ENCODE data around the gene IGSF21. TPM values are rescaled to one million over a fixed set of nuclear protein-coding genes. Genes with fewer than 3 reads are reported as not detected.

The IGSF21 gene
- total and polyA plus RNA-seq, 10 of the 15 experiments (the other 5 are each of a cell fraction or from before 2014, with no cell fraction given), result 0.03 to 0.49 TPM; not detected in 8

DNA sequence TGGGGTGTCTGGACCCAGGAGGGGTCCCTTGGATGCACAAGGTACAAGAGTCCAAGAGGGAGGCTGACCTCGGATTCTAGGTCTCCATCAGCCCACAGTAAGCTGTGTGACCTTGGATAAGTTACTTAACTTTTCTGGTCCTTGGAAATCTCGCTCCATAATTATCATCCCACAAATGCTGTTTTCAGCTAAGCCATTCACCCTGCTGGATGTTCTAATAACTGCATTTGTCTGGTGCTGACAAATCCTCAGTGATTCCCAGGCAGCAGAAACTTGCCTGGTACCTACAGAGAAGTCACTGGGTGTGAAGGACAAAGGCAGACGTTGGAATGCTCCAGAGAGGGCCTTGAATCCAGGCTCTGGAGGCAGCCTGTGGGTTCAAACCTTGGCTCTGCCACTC is 89.7 kb downstream of the IGSF21 start:
- Histone ChIP-seq H3K27ac (ENCODE audit: control insufficient read depth, insufficient read depth) (no peak overlapping the region), H3K4me1 (ENCODE audit: control insufficient read depth, insufficient read depth, low read length) (no peaks in the 10 kb centered on the region), H3K27me3 (replicated peaks in 1 of 2; ENCODE audit: control insufficient read depth in 2 of 2, insufficient read depth in 2 of 2, low read length in 1 of 2) (peaks cover 2 to 4% of the 10 kb centered on the region in 2 experiments; a peak in 2 of 4 replicates), H3K79me2 (ENCODE audit: control insufficient read depth, insufficient read depth, low read length) (no peaks in the 10 kb centered on the region), H2AFZ (ENCODE audit: control insufficient read depth, low read depth, low read length) (no peak overlapping the region), H3K9me3 (replicated peaks; ENCODE audit: control insufficient read depth, insufficient read depth, low read length) (no peaks in the 10 kb centered on the region; the same call in 2 of the 3 replicates), H4K20me1 (ENCODE audit: control insufficient read depth, insufficient read depth) (no peaks in the 10 kb centered on the region), H3K36me3 (ENCODE audit: control insufficient read depth in 2 of 2, insufficient read depth in 2 of 2, low read length in 1 of 2) (no peaks in the 10 kb centered on the region), H3K9ac (ENCODE audit: control insufficient read depth, insufficient read depth, low read length) (no peak overlapping the region), H3K4me3 (no peak overlapping the region), H3K4me2 (ENCODE audit: control insufficient read depth, insufficient read depth) (no peak overlapping the region)
- no TSS peak for BruUV-seq (replicated peaks)
- intact Hi-C loops (cut with micrococcal nuclease; ENCODE audit: unreplicated experiment), result no loop called here
- ATAC-seq, result no peak
- 2% methylated on average over 3 of the region's 3 CpGs for WGBS (ENCODE audit: insufficient coverage, insufficient replicate concordance, low lambda C conversion rate, missing lambda C conversion rate)
- POLR2A ChIA-PET, result no interaction called here
- in situ Hi-C loops (cut with MboI), result no loop called here
- no peak for TF ChIP-seq BCL11A (IDR thresholded peaks at IDR 0.05; ENCODE audit: low read depth, low read length)
- 0 out of 6 replicates have a peak, but pooled peaks of 1 of the 3 experiments have one; percentile 2 for TF ChIP-seq CTCF (IDR thresholded peaks at IDR 0.05 in 2 of 3, conservative IDR thresholded peaks at IDR 0.05 in 1 of 3; ENCODE audit: control insufficient read depth in 2 of 3, extremely low read depth in 1 of 3, insufficient read depth in 1 of 3, low read depth in 3 of 3, low read length in 3 of 3)
- no peak for FAIRE-seq
- RAD21 ChIA-PET (ENCODE audit: unreplicated experiment), result no interaction called here
- DNase-seq (ENCODE audit: low read depth, low spot score), result no peak
- SMC1A ChIA-PET (ENCODE audit: uncharacterized antibody, unreplicated experiment), result no interaction called here
- CTCF ChIA-PET, result no interaction called here

DNA sequence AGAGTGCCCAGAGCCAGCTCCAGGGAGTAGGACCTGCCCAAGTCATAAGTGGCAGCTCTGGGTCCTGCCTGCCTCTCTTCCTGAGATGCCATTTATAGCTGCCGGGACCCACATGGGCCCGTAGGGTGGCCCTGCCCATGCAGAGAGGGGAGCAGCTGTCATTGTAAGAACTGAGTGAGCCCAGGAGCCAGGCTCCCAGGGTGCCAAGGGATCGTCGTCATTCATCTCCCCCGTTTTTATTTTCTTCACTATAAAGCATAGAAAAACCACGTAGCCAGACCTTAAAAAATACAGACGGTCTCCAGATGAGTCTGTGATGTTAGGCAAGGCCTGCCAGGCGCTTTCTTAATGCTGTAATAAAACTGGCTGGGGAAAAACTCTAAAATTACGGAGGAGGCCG is 90.7 kb downstream of the IGSF21 start:
- Histone ChIP-seq H3K4me3 (no peak overlapping the region), H3K9ac (ENCODE audit: control insufficient read depth, insufficient read depth, low read length) (no peak overlapping the region), H3K79me2 (ENCODE audit: control insufficient read depth, insufficient read depth, low read length) (no peaks in the 10 kb centered on the region), H3K27me3 (replicated peaks in 1 of 2; ENCODE audit: control insufficient read depth in 2 of 2, insufficient read depth in 2 of 2, low read length in 1 of 2) (peaks cover 2 to 4% of the 10 kb centered on the region in 2 experiments; a peak in 2 of 4 replicates), H3K9me3 (replicated peaks; ENCODE audit: control insufficient read depth, insufficient read depth, low read length) (no peaks in the 10 kb centered on the region; the same call in 2 of the 3 replicates), H3K27ac (ENCODE audit: control insufficient read depth, insufficient read depth) (no peak overlapping the region), H3K4me1 (ENCODE audit: control insufficient read depth, insufficient read depth, low read length) (no peaks in the 10 kb centered on the region), H3K4me2 (ENCODE audit: control insufficient read depth, insufficient read depth) (no peak overlapping the region), H2AFZ (ENCODE audit: control insufficient read depth, low read depth, low read length) (no peak overlapping the region), H3K36me3 (ENCODE audit: control insufficient read depth in 2 of 2, insufficient read depth in 2 of 2, low read length in 1 of 2) (no peaks in the 10 kb centered on the region), H4K20me1 (ENCODE audit: control insufficient read depth, insufficient read depth) (no peaks in the 10 kb centered on the region)
- in situ Hi-C loops (cut with MboI) (no loop called here), intact Hi-C loops (cut with micrococcal nuclease; ENCODE audit: unreplicated experiment) (no loop called here)
- TF ChIP-seq, protein P1, sequence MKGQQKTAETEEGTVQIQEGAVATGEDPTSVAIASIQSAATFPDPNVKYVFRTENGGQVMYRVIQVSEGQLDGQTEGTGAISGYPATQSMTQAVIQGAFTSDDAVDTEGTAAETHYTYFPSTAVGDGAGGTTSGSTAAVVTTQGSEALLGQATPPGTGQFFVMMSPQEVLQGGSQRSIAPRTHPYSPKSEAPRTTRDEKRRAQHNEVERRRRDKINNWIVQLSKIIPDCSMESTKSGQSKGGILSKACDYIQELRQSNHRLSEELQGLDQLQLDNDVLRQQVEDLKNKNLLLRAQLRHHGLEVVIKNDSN (IDR thresholded peaks at IDR 0.05; ENCODE audit: borderline replicate concordance, extremely low read length, insufficient read depth, low read depth, low read length), result no peak
- TF ChIP-seq SMAD5 (IDR thresholded peaks at IDR 0.05; ENCODE audit: low read depth) (no peak), NRF1 (conservative IDR thresholded peaks at IDR 0.05; ENCODE audit: low read depth, low read length) (no peak), KAT2A (conservative IDR thresholded peaks at IDR 0.05; ENCODE audit: control insufficient read depth, low read depth, low read length) (no peak), SP1 (IDR thresholded peaks at IDR 0.05; ENCODE audit: low read depth, low read length) (no peak), CHD1 (IDR thresholded peaks at IDR 0.05; ENCODE audit: low read depth, low read length) (no peak)
- ChIA-PET RAD21 (ENCODE audit: unreplicated experiment) (no interaction called here), SMC1A (ENCODE audit: uncharacterized antibody, unreplicated experiment) (no interaction called here), CTCF (interaction anchor here (0.6 kb wide), 1 partner anchor 36 kb away, joined by 3 read pairs; no protein-coding TSS in a partner anchor), POLR2A (no interaction called here)
- no peak for DNase-seq (ENCODE audit: low read depth, low spot score)
- ATAC-seq, result no peak
- WGBS (ENCODE audit: insufficient coverage, insufficient replicate concordance, low lambda C conversion rate, missing lambda C conversion rate), result 14% methylated on average over 10 of the region's 10 CpGs
- no TSS peak for BruUV-seq (replicated peaks)
- no peak for FAIRE-seq

Measured in GM12878 (cell line).